MM.1S (cell line): ENCODE results near the gene CPNE2.

Experiments used
- CTCF ChIP-seq: fragments of 300-600 bp; sonication (generic); IDR thresholded peaks from 2 replicates; pipeline ENCODE4 v1.5.1; 2016; ENCODE audit warnings: antibody characterized with exemption, low read length, mixed read lengths
- EZH2 ChIP-seq: fragments of 300-600 bp; sonication (generic); optimal IDR thresholded peaks from 2 replicates; pipeline ENCODE3; 2017; ENCODE audit warnings: low read depth, mild to moderate bottlenecking, antibody characterized with exemption, low read length, mixed read lengths

GRCh38 chr16:57196286-57196685, 103.9 kb downstream of the CPNE2 start:
- TF ChIP-seq CTCF (no peak), EZH2 (no peak)
